ENCODE measurements around the gene CACNA1C. TPM values are rescaled to one million over a fixed set of nuclear protein-coding genes. Genes with fewer than 3 reads are reported as not detected.

Gene CACNA1C
- total and polyA plus RNA-seq, 2 donors (not counting 1 experiment from before 2014, with no cell fraction given), result 7.6 to 11.4 TPM

DNA sequence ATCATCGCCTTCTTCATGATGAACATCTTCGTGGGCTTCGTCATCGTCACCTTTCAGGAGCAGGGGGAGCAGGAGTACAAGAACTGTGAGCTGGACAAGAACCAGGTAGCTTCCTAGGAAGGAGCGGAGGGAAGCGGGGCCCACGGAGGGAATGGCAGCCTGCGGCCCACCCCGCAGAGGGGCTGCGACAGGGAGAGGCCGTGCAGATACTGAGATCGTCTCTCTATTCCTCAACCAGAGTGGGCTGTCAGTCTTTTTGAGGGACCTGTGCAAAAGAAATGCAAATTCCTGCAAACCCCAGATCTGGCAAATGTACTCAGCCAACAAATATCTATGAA lies 555.8 kb downstream of the CACNA1C start:
- no peak overlapping the region for H3K9ac ChIP-seq (ENCODE audit: insufficient read depth, low read length)
- no peaks in the 10 kb centered on the region for H3K9me3 ChIP-seq (ENCODE audit: control insufficient read depth, insufficient read depth, low read depth, low read length)
- no peaks in the 10 kb centered on the region for H3K27me3 ChIP-seq (ENCODE audit: control insufficient read depth, insufficient read depth, low read length)
- H2AFZ ChIP-seq (ENCODE audit: low read length), result no peak overlapping the region
- no peaks in the 10 kb centered on the region for H4K20me1 ChIP-seq (ENCODE audit: control insufficient read depth, extremely low read depth, insufficient read depth, low read length)
- H3K4me1 ChIP-seq (ENCODE audit: control insufficient read depth, extremely low read depth, insufficient read depth, low read length), result peaks cover 5% of the 10 kb centered on the region
- TF ChIP-seq, protein P1, sequence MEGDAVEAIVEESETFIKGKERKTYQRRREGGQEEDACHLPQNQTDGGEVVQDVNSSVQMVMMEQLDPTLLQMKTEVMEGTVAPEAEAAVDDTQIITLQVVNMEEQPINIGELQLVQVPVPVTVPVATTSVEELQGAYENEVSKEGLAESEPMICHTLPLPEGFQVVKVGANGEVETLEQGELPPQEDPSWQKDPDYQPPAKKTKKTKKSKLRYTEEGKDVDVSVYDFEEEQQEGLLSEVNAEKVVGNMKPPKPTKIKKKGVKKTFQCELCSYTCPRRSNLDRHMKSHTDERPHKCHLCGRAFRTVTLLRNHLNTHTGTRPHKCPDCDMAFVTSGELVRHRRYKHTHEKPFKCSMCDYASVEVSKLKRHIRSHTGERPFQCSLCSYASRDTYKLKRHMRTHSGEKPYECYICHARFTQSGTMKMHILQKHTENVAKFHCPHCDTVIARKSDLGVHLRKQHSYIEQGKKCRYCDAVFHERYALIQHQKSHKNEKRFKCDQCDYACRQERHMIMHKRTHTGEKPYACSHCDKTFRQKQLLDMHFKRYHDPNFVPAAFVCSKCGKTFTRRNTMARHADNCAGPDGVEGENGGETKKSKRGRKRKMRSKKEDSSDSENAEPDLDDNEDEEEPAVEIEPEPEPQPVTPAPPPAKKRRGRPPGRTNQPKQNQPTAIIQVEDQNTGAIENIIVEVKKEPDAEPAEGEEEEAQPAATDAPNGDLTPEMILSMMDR (conservative IDR thresholded peaks at IDR 0.05 in 1 of 2, IDR thresholded peaks at IDR 0.05 in 1 of 2; ENCODE audit: low read depth in 1 of 2, low read length in 2 of 2), result no peak
- no peak for TF ChIP-seq EZH2 (IDR thresholded peaks at IDR 0.05; ENCODE audit: low read length, missing control alignments)
- no peaks in the 10 kb centered on the region for H3K79me2 ChIP-seq (ENCODE audit: control insufficient read depth, insufficient read depth, low read length)
- DNase-seq (ENCODE audit: low read depth in 2 of 2), result no peak
- H3K4me3 ChIP-seq (replicated peaks in 1 of 4; ENCODE audit: control extremely low read depth in 1 of 4, insufficient read depth in 1 of 4, low read depth in 3 of 4, low read length in 4 of 4), result no peak overlapping the region
- no peak overlapping the region for H3K27ac ChIP-seq (ENCODE audit: insufficient read depth, low read length)
- H3K4me2 ChIP-seq (ENCODE audit: extremely low read depth, insufficient read depth, low read length), result no peak overlapping the region
- no peaks in the 10 kb centered on the region for H3K36me3 ChIP-seq (ENCODE audit: control insufficient read depth, insufficient read depth, low read length)

DNA sequence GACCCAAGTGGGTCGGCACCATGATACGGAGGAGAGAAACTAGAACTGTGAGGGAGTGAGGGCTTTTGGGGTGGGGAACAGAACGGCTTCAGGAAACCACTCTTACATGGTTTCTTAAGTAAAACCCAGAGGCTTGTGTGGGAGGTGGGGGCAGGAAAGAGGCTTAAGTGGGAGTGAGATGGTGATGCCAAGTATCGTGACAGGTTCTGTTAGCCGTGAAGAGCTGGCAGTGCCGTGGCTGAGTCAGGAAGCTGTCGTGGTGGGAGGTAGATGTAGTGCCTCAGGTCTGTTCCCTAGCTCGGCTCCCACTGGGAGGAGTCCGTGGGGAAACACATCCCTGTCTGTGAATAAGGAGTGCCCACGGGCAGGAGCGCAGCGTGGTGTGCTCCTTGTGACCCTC lies 556.2 kb downstream of the CACNA1C start:
- Histone ChIP-seq H3K27me3 (ENCODE audit: control insufficient read depth, insufficient read depth, low read length) (no peaks in the 10 kb centered on the region), H4K20me1 (ENCODE audit: control insufficient read depth, extremely low read depth, insufficient read depth, low read length) (no peaks in the 10 kb centered on the region), H3K79me2 (ENCODE audit: control insufficient read depth, insufficient read depth, low read length) (no peaks in the 10 kb centered on the region), H3K4me1 (ENCODE audit: control insufficient read depth, extremely low read depth, insufficient read depth, low read length) (peaks cover 7% of the 10 kb centered on the region), H2AFZ (ENCODE audit: low read length) (no peak overlapping the region), H3K27ac (ENCODE audit: insufficient read depth, low read length) (no peak overlapping the region), H3K36me3 (ENCODE audit: control insufficient read depth, insufficient read depth, low read length) (no peaks in the 10 kb centered on the region), H3K9me3 (ENCODE audit: control insufficient read depth, insufficient read depth, low read depth, low read length) (no peaks in the 10 kb centered on the region), H3K4me3 (replicated peaks in 1 of 4; ENCODE audit: control extremely low read depth in 1 of 4, insufficient read depth in 1 of 4, low read depth in 3 of 4, low read length in 4 of 4) (no peak overlapping the region), H3K9ac (ENCODE audit: insufficient read depth, low read length) (no peak overlapping the region), H3K4me2 (ENCODE audit: extremely low read depth, insufficient read depth, low read length) (no peak overlapping the region)
- peak in 1 of 2 donors; percentile 20 for DNase-seq (ENCODE audit: low read depth in 2 of 2)
- TF ChIP-seq, protein P1 (conservative IDR thresholded peaks at IDR 0.05 in 1 of 2, IDR thresholded peaks at IDR 0.05 in 1 of 2; ENCODE audit: low read depth in 1 of 2, low read length in 2 of 2), result no peak
- no peak for TF ChIP-seq EZH2 (IDR thresholded peaks at IDR 0.05; ENCODE audit: low read length, missing control alignments)

DNA sequence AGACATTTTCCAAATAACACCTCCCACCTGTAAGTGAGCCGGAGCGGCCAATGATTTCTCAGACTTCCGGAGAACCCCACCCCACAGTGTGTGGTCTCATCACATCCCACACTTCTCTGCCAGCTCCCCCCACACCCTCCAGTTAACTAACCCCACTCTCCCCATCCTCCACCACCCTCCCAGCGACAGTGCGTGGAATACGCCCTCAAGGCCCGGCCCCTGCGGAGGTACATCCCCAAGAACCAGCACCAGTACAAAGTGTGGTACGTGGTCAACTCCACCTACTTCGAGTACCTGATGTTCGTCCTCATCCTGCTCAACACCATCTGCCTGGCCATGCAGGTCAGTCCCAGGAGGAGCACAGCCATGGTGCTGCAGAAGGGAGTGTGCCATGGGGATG lies 557.6 kb downstream of the CACNA1C start:
- H2AFZ ChIP-seq (ENCODE audit: low read length), result no peak overlapping the region
- no peak overlapping the region for H3K27ac ChIP-seq (ENCODE audit: insufficient read depth, low read length)
- no peaks in the 10 kb centered on the region for H4K20me1 ChIP-seq (ENCODE audit: control insufficient read depth, extremely low read depth, insufficient read depth, low read length)
- TF ChIP-seq, protein P1 (conservative IDR thresholded peaks at IDR 0.05 in 1 of 2, IDR thresholded peaks at IDR 0.05 in 1 of 2; ENCODE audit: low read depth in 1 of 2, low read length in 2 of 2), result no peak
- TF ChIP-seq EZH2 (IDR thresholded peaks at IDR 0.05; ENCODE audit: low read length, missing control alignments), result no peak
- H3K4me2 ChIP-seq (ENCODE audit: extremely low read depth, insufficient read depth, low read length), result no peak overlapping the region
- H3K4me1 ChIP-seq (ENCODE audit: control insufficient read depth, extremely low read depth, insufficient read depth, low read length), result peaks cover 16% of the 10 kb centered on the region
- H3K79me2 ChIP-seq (ENCODE audit: control insufficient read depth, insufficient read depth, low read length), result no peaks in the 10 kb centered on the region
- no peaks in the 10 kb centered on the region for H3K9me3 ChIP-seq (ENCODE audit: control insufficient read depth, insufficient read depth, low read depth, low read length)
- no peaks in the 10 kb centered on the region for H3K27me3 ChIP-seq (ENCODE audit: control insufficient read depth, insufficient read depth, low read length)
- no peak overlapping the region for H3K9ac ChIP-seq (ENCODE audit: insufficient read depth, low read length)
- H3K36me3 ChIP-seq (ENCODE audit: control insufficient read depth, insufficient read depth, low read length), result no peaks in the 10 kb centered on the region
- H3K4me3 ChIP-seq (replicated peaks in 1 of 4; ENCODE audit: control extremely low read depth in 1 of 4, insufficient read depth in 1 of 4, low read depth in 3 of 4, low read length in 4 of 4), result no peak overlapping the region
- no peak for DNase-seq (ENCODE audit: low read depth in 2 of 2)
